Cardiac fibroblast (primary cell): ENCODE results near the gene CLCN3.

Source experiments
- DNase-seq, 2 donors: peaks; one replicate each; pipeline versions ENCODE4 v3.0.0 to v3.0.0-alpha.2; 2010; ENCODE audit warnings: low read depth in 2 of 2
- H3K4me3 ChIP-seq, 2 donors: replicated peaks in 1 of 2; 1 replicate in 1 of 2; 2 replicates in 1 of 2; pipeline ENCODE4 v1.5.1; 2011; ENCODE audit warnings: low read depth in 2 of 2, low read length in 2 of 2, mild to moderate bottlenecking in 2 of 2, moderate library complexity in 1 of 2
- TF ChIP-seq, protein P1 (sequence below): IDR thresholded peaks from one replicate; pipeline ENCODE4 v1.5.1; 2011; ENCODE audit warnings: low read depth, mild to moderate bottlenecking, low read length, inconsistent platforms

CLCN3 gene

DNA sequence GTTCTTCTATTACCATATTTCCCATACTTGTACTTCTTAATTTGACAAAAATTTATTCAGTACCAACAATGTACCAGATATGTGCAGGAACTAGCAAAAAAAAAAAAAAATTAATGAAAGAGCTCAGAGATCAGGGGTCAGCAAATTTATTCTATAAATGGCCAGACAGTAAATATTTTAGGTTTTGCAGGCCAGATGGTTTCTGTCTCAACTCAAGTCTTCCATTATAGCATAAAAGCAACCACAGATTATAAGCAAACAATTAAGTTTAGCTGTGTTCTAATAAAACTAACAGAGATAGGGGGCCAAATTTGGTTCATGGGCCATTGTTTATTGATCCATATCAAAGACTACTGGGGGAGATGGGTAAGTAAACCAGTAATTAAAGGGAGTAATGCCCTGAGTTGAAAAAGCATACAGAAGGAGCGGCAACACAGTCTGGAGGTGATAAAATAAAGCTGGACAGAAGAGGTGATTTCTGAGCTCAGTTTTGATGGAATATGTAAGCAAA, 27.3 kb upstream of the CLCN3 start:
- H3K4me3 ChIP-seq, result no peak overlapping the region
- DNase-seq, result no peak
- TF ChIP-seq, protein P1, sequence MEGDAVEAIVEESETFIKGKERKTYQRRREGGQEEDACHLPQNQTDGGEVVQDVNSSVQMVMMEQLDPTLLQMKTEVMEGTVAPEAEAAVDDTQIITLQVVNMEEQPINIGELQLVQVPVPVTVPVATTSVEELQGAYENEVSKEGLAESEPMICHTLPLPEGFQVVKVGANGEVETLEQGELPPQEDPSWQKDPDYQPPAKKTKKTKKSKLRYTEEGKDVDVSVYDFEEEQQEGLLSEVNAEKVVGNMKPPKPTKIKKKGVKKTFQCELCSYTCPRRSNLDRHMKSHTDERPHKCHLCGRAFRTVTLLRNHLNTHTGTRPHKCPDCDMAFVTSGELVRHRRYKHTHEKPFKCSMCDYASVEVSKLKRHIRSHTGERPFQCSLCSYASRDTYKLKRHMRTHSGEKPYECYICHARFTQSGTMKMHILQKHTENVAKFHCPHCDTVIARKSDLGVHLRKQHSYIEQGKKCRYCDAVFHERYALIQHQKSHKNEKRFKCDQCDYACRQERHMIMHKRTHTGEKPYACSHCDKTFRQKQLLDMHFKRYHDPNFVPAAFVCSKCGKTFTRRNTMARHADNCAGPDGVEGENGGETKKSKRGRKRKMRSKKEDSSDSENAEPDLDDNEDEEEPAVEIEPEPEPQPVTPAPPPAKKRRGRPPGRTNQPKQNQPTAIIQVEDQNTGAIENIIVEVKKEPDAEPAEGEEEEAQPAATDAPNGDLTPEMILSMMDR, result no peak

DNA sequence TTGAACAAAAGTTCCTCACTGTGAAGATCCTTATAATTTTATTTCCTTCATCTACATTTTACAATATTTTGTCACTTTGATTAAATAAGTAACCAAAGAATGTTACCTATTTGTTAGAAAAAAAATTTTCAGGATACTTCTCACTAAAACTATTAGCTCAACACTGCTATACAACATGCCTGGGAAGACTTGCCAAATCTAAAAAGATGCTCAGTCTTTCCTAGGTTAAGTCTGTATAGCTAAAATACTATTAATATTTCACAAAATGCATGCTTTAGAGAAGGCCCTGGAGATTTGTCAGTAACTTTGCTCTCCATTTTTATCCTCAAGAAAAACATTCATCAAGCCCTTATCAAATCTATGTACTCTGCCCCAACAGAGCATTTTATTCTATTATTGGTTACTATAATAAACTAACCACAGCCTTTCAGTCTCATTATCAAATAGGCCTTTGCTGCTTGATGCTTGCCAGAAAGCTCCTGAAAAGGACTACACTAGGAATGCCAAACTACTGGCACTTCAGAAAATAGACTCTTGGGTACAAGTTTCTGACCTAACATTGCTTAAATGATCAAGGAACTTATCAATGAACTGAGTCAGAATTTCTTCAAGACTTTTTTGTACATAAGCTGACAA, 25.7 kb upstream of the CLCN3 start:
- TF ChIP-seq, protein P1, result no peak
- no peak for DNase-seq
- no peak overlapping the region for H3K4me3 ChIP-seq

DNA sequence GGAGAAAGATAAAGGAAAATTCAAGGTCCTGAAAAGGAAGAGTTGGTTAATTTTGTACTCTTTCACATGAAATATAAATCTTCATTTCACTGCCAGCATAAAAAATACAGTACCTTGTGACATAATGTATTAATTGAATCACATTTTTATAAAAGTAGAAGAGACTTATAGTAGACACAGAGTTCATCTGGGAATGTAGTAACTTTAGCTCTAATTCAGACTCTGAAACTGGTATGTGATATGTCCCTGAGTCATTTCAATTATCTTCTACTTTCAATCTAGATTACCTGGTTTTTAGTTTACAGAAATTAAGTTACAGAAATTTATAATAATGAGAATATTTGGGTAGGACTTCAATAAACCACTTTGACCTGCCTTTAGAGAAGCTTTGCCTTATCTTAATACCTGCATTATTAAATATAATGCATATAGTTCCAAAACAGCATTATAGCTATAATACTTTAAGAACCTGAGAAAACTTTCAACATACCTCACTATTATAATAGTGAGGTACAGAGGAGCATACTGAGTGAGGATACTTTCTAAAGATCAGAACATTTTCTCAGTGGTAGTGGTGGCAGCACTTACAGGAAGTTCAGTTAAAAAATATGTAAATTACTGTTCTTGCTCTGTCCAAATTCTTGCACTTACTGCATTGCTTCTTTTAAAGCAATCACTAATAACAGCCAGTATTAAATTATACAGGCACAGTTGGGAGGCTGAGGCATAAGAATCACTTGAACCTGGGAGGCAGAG, 19.2 kb upstream of the CLCN3 start:
- no peak for DNase-seq
- TF ChIP-seq, protein P1, result no peak

DNA sequence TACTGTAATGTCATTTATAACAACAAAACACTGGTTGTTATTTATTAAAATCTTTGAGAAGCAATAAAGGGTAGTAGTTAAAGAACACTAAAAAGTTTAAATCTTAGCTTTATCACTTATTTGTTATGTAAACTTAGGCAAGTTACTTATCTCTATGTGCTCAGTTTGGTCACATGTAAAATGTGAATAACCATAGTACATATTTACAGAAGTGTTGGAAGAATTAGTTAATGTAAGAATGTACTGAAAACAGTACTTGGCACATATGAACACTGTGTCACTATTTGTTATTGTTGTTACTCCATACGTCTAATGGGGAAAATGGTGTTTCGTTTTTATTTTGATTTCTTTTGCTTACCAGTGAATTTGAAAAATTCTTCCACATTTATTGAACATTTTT, 17.1 kb upstream of the CLCN3 start:
- H3K4me3 ChIP-seq, result no peak overlapping the region
- DNase-seq, result no peak
- TF ChIP-seq, protein P1, result no peak

More for the DNA sequence above, 19.2 kb upstream of the CLCN3 start:
- H3K4me3 ChIP-seq, result no peak overlapping the region

DNA sequence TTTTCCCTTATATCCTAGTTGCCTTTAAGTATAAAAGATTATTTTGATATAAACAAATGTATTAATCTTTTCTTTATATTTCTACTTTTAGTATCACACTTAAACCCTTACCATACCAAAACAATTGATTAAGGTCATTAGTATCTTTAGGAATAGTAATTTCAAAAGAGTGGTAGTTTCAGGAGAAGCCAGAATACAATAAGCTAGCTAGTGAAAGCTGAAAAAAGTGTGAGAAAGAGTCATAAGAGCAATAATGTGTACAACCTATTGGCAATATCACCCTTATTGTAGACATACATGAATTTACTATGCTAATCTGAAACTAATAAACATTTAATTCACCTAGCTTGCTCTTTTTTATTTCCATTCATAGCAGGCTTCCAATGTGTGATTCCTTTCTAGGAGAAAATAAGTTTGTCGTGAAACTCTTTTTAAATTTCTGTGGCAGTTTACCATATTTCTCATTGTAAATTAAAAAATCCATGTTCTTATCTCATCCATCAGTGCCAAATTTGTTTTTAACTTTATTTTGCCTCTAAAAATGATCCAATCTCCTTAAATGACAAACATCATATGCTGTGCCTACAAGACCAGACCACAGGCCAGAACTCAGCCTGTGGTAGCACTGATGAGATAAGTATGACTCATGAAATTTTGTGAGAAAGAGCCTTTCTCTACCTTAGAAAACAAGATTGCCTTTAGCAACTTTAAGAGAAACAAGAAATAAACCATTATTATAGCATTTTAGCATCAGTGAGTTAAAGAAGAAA, 16.1 kb upstream of the CLCN3 start:
- H3K4me3 ChIP-seq, result no peak overlapping the region
- TF ChIP-seq, protein P1, result no peak
- DNase-seq, result peak; percentile 68 to 79

DNA sequence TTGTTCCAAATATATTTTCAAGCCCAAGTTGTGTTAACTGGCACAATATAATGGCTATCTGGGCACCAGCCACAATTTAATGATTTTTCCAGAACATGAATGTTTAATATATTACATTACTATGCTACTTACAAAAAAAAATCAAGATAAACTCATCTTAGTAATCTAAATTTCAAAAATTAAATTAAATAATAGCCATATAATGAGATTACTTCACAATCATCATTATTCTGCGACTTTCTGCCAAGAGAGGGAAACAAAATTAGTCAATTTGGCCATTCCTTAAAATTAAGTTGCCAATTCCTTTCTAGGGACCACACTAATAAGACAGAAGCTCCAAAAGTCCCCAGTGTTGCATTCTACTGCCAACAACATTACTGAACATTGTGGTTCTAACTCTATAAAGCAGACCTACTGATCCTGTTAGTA, 15.5 kb upstream of the CLCN3 start:
- H3K4me3 ChIP-seq, result no peak overlapping the region
- TF ChIP-seq, protein P1, result no peak
- no peak for DNase-seq
